ENCODE results near the gene SUSD4.

SUSD4 gene

GRCh38 chr1:223203694-223204093, 160.3 kb downstream of the SUSD4 start:
- no peak for TF ChIP-seq CTCF (IDR thresholded peaks at IDR 0.05; ENCODE audit: low read depth, low read length)
- peaks cover 10% of the 10 kb centered on the region for H3K27me3 ChIP-seq
- no peaks in the 10 kb centered on the region for H3K36me3 ChIP-seq
- H3K9me3 ChIP-seq = no peaks in the 10 kb centered on the region
- H3K4me3 ChIP-seq (ENCODE audit: low read depth, low read length) = no peak overlapping the region
- H3K4me1 ChIP-seq = no peaks in the 10 kb centered on the region
- DNase-seq = no peak

- DNase-seq = no peak
- Histone ChIP-seq H3K4me3 (ENCODE audit: low read depth, low read length) (no peak overlapping the region), H3K4me1 (no peaks in the 10 kb centered on the region), H3K9me3 (no peaks in the 10 kb centered on the region), H3K36me3 (no peaks in the 10 kb centered on the region), H3K27me3 (peaks cover 3% of the 10 kb centered on the region; the same call in 1 of the 2 replicates)
- TF ChIP-seq CTCF (IDR thresholded peaks at IDR 0.05; ENCODE audit: low read depth, low read length) = no peak
Observed at GRCh38 chr1:223203034-223203408, 161.0 kb downstream of the SUSD4 start.

DNA sequence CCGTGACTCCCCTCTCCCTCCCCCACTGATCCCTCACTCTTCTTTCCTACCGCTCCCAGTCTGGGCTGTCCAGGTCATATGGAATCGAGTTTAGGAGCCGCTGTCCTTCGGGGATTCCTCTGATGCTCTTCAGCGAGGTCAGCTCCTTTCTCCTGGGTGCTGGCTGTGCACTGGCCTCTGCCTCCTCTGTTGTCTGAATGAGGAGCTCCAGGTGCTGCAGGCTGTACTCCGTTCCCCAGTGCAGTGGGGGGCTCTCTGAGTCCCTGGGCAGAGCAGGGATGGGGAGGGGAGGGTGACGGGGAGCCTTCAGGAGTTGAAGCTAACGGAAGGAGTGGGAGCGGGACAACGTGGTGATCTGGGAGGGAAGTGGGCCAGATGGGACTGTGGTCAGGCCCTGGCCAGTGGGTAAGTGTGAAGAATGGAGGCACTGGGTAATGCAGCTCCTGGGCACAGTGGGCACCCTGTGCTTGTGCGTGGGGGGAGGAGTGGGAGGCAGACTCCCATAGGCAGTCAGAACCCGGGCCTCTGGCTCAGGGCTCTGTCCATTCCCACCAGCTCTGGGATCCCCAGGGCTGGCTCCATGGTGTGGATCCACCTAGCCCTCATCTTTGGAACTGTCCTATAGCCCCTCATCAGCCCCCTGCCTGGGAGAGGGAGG, 161.5 kb downstream of the SUSD4 start:
- H3K9me3 ChIP-seq = no peaks in the 10 kb centered on the region
- no peak overlapping the region for H3K4me3 ChIP-seq (ENCODE audit: low read depth, low read length)
- no peak for DNase-seq
- H3K27me3 ChIP-seq = peaks cover 3% of the 10 kb centered on the region; the same call in 1 of the 2 replicates
- TF ChIP-seq CTCF (IDR thresholded peaks at IDR 0.05; ENCODE audit: low read depth, low read length) = no peak
- H3K36me3 ChIP-seq = no peaks in the 10 kb centered on the region
- H3K4me1 ChIP-seq = no peaks in the 10 kb centered on the region

DNA sequence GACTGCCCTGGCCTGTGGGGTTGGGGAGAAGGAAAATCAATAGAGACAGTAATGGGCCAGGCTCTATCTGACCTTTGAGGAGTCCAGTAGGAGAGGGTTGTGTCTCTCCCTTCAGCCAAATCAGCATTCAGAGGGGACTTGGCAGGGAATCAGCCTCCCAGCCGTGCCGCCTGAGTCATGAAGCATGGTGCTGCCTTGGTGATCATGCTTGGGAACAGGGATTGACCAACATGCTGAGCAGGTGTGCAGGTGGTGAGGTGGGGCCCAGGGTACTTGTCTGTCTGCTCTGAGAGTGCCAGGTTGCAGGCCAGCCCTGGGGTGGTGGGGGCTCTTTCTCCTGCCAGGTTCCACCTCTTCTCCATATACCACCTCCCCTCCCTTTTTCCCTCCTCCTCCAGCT, 162.0 kb downstream of the SUSD4 start:
- H3K4me3 ChIP-seq (ENCODE audit: low read depth, low read length) = no peak overlapping the region
- DNase-seq = no peak
- H3K9me3 ChIP-seq = no peaks in the 10 kb centered on the region
- no peaks in the 10 kb centered on the region for H3K4me1 ChIP-seq
- TF ChIP-seq CTCF (IDR thresholded peaks at IDR 0.05; ENCODE audit: low read depth, low read length) = no peak
- no peaks in the 10 kb centered on the region for H3K36me3 ChIP-seq
- H3K27me3 ChIP-seq = peaks cover 3% of the 10 kb centered on the region; the same call in 1 of the 2 replicates

- DNase-seq = no peak
- no peaks in the 10 kb centered on the region for H3K9me3 ChIP-seq
- no peak overlapping the region for H3K4me3 ChIP-seq (ENCODE audit: low read depth, low read length)
- H3K27me3 ChIP-seq = peaks cover 3% of the 10 kb centered on the region; the same call in 1 of the 2 replicates
- no peaks in the 10 kb centered on the region for H3K4me1 ChIP-seq
- H3K36me3 ChIP-seq = no peaks in the 10 kb centered on the region
- TF ChIP-seq CTCF (IDR thresholded peaks at IDR 0.05; ENCODE audit: low read depth, low read length) = no peak
Observed at GRCh38 chr1:223200903-223201302, 163.1 kb downstream of the SUSD4 start.

- no peaks in the 10 kb centered on the region for H3K4me1 ChIP-seq
- no peak overlapping the region for H3K4me3 ChIP-seq (ENCODE audit: low read depth, low read length)
- no peaks in the 10 kb centered on the region for H3K9me3 ChIP-seq
- DNase-seq = no peak
- no peaks in the 10 kb centered on the region for H3K36me3 ChIP-seq
- H3K27me3 ChIP-seq = no peaks in the 10 kb centered on the region
- no peak for TF ChIP-seq CTCF (IDR thresholded peaks at IDR 0.05; ENCODE audit: low read depth, low read length)
Observed at GRCh38 chr1:223199094-223199647, 164.8 kb downstream of the SUSD4 start.
